GM12864 (cell line): ENCODE measurements around the gene KMT5B.

Source experiments
- DNase-seq: peaks from one replicate; pipeline ENCODE4 v3.0.0-alpha.2; 2011; ENCODE audit warnings: low read depth
- H3K4me3 ChIP-seq: 2 replicates; pipeline ENCODE4 v1.5.1; 2011; ENCODE audit warnings: mild to moderate bottlenecking, low read depth, low read length, control low read depth
- TF ChIP-seq, protein P1 (sequence below): IDR thresholded peaks from 2 replicates; pipeline ENCODE4 v1.5.1; 2011; ENCODE audit warnings: low read depth, mild to moderate bottlenecking, moderate library complexity, low read length, control low read depth, inconsistent platforms; ENCODE audit errors: missing control alignments

KMT5B gene

GRCh38 chr11:68213135-68213515, at the start of gene KMT5B:
Gene KMT5B, minus strand, starts transcription at chr11:68213296. Its CDS starts 23,220 bp downstream, at chr11:68190076.
- DNase-seq = no peak
- peak within 1 kb of the TSS; percentile 92 for H3K4me3 ChIP-seq
- TF ChIP-seq, protein P1, sequence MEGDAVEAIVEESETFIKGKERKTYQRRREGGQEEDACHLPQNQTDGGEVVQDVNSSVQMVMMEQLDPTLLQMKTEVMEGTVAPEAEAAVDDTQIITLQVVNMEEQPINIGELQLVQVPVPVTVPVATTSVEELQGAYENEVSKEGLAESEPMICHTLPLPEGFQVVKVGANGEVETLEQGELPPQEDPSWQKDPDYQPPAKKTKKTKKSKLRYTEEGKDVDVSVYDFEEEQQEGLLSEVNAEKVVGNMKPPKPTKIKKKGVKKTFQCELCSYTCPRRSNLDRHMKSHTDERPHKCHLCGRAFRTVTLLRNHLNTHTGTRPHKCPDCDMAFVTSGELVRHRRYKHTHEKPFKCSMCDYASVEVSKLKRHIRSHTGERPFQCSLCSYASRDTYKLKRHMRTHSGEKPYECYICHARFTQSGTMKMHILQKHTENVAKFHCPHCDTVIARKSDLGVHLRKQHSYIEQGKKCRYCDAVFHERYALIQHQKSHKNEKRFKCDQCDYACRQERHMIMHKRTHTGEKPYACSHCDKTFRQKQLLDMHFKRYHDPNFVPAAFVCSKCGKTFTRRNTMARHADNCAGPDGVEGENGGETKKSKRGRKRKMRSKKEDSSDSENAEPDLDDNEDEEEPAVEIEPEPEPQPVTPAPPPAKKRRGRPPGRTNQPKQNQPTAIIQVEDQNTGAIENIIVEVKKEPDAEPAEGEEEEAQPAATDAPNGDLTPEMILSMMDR = no peak

- DNase-seq = no peak
- TF ChIP-seq, protein P1 = no peak
- H3K4me3 ChIP-seq = no peak overlapping the region
Measured at GRCh38 chr11:68262544-68262827, 49.4 kb upstream of the KMT5B start.

- TF ChIP-seq, protein P1 = no peak
- no peak for DNase-seq
- no peak overlapping the region for H3K4me3 ChIP-seq
Measured at GRCh38 chr11:68261749-68262543, 48.9 kb upstream of the KMT5B start.

DNA sequence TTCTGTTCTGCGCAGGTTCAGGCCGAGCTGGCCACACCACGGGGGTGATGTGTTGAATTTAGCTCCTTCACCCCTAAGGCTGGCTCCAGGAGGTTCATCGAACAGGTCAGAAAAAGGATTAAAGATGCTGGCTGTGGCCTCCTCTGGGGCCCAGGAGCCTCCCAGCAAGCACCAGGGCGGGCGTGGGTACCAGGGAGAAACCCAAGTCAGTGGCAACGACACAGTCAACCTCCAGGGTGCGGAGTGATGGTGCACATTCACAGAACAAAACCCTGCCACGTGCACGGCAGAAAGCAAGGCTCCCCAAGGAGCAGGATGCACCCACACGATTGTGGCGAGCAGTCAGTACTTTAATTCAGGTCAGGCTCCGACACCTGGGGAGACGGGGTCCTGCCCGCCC, 47.9 kb upstream of the KMT5B start:
- TF ChIP-seq, protein P1 = no peak
- H3K4me3 ChIP-seq = no peak overlapping the region
- no peak for DNase-seq

GRCh38 chr11:68260484-68260883, 47.4 kb upstream of the KMT5B start:
- TF ChIP-seq, protein P1 = no peak
- DNase-seq = no peak
- H3K4me3 ChIP-seq = no peak overlapping the region

DNA sequence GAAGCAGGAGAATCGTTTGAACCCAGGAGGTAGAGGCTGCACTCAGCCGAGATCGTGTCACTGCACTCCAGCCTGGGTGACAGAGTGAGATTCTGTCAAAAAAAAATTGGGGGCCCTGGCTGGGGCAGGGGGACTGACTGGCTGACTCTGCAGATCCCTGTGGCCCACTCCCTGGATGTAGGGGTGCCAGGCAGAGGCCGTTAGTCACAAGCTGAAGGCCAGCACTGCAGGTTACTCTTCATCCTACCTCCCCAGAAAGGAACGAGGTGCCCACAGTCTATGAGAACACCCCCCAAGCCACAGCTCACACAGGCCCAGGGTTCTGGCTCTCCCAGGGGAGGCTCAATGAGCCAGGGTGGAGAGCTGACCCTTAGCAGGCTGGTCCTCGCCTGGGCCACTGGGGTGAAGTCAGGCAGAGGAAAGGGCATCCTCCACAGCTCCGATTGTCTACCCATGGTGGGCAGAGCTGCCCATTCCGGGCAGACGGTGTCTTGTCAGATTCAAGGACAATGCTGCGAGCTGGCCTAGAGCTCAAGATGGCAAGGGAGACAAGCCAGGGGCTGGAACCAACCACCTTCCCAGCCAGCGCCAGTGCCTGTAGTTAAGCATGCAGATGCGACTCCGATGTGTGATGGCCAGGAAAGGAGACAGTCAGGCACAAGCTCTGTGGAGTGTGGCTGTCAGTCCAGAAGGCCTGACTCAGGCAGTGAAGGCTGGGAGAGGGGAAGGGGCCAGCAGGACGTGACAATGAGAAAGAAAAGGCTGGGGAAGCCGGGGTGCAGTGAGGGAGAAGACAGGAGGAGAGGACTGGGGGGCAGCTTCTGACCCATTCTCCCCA, 46.2 kb upstream of the KMT5B start:
- TF ChIP-seq, protein P1 = no peak
- no peak overlapping the region for H3K4me3 ChIP-seq
- no peak for DNase-seq
